Adipose tissue (tissue), 3 donors: Measurements from ENCODE around the gene ARHGEF33. TPM values are rescaled to one million over a fixed set of nuclear protein-coding genes. Genes with fewer than 3 reads are reported as not detected.
"Not testable (repeated sequence)": the region's sequence is repeated elsewhere in the genome, so short reads cannot be mapped to it uniquely, and the experiment has no call there.

Experiments
- H3K27ac ChIP-seq: one replicate; pipeline ENCODE4 v1.5.1; 2013; ENCODE audit warnings: low read depth, low read length
- WGBS, 3 donors: extraction: QIAGEN DNeasy Blood & Tissue Kit; methylation state at CpG; one replicate each; pipeline ENCODE4 v1.1.7; 2013; 5-methylcytosine and 5-hydroxymethylcytosine counted together
- polyA plus RNA-seq, 3 donors: library from polyadenylated mRNA; stranded (reverse); fragments of 200-250 nt; gene quantifications; one replicate each; pipeline ENCODE4 v1.2.3, GENCODE V29; 2013
- donor health status: healthy with polysubstance abuse.
- donor health status: Bipolar disorder and iron deficiency.
- donor health status: healthy.

Gene ARHGEF33
- polyA plus RNA-seq, 3 donors, result 0.10 to 2.4 (median 0.14) TPM

- H3K27ac ChIP-seq, result no peak overlapping the region
- WGBS, 3 donors, result 57 to 66% (median 64%) methylated on average over 1 of the region's 1 CpG
Measured at GRCh38 chr2:38907242-38907641, 17.6 kb downstream of the ARHGEF33 start.

GRCh38 chr2:38907743-38908562 lies 18.3 kb downstream of the ARHGEF33 start:
- no peak overlapping the region for H3K27ac ChIP-seq
- 83 to 87% (median 86%) methylated on average over 2 of the region's 2 CpGs for WGBS, 3 donors

GRCh38 chr2:38909872-38910271 lies 20.2 kb downstream of the ARHGEF33 start:
- H3K27ac ChIP-seq, result no peak overlapping the region
- 94 to 98% (median 95%) methylated on average over 1 of the region's 1 CpG for WGBS, 3 donors

- 80 to 93% (median 80%) methylated on average over 1 of the region's 1 CpG for WGBS, 3 donors
- H3K27ac ChIP-seq, result no peak overlapping the region
Measured at GRCh38 chr2:38911191-38911590, 21.5 kb downstream of the ARHGEF33 start.

- no peak overlapping the region for H3K27ac ChIP-seq
- WGBS, 3 donors, result 48 to 93% (median 74%) methylated on average over 1 of the region's 1 CpG
Measured at GRCh38 chr2:38912619-38913018, 22.9 kb downstream of the ARHGEF33 start.

GRCh38 chr2:38922389-38922788 lies 32.7 kb downstream of the ARHGEF33 start:
- no peak overlapping the region for H3K27ac ChIP-seq
- 89 to 93% (median 91%) methylated on average over 4 of the region's 4 CpGs for WGBS, 3 donors

GRCh38 chr2:38922902-38923301 lies 33.2 kb downstream of the ARHGEF33 start:
- WGBS, 3 donors, result 90 to 94% (median 92%) methylated on average over 2 of the region's 2 CpGs
- H3K27ac ChIP-seq, result no peak overlapping the region

GRCh38 chr2:38925982-38926381 lies 36.3 kb downstream of the ARHGEF33 start:
- WGBS, 3 donors, result 69 to 75% (median 73%) methylated on average over 9 of the region's 9 CpGs
- no peak overlapping the region for H3K27ac ChIP-seq

- no peak overlapping the region for H3K27ac ChIP-seq
- WGBS, 3 donors, result 67 to 72% (median 68%) methylated on average over 2 of the region's 2 CpGs
Measured at GRCh38 chr2:38930600-38930999, 40.9 kb downstream of the ARHGEF33 start.

GRCh38 chr2:38932586-38932985 lies 42.9 kb downstream of the ARHGEF33 start:
- H3K27ac ChIP-seq, result no peak overlapping the region
- 35 to 58% (median 54%) methylated on average over 1 of the region's 1 CpG for WGBS, 3 donors

GRCh38 chr2:38933653-38934052 lies 44.0 kb downstream of the ARHGEF33 start:
- WGBS, 3 donors, result 84 to 92% (median 89%) methylated on average over 3 of the region's 3 CpGs
- no peak overlapping the region for H3K27ac ChIP-seq

GRCh38 chr2:38934742-38935141 lies 45.1 kb downstream of the ARHGEF33 start:
- 71 to 73% (median 72%) methylated on average over 5 of the region's 5 CpGs for WGBS, 3 donors

GRCh38 chr2:38935568-38936172 lies 46.0 kb downstream of the ARHGEF33 start:
- no peak overlapping the region for H3K27ac ChIP-seq
- WGBS, 3 donors, result 86 to 93% (median 89%) methylated on average over 4 of the region's 4 CpGs

More at GRCh38 chr2:38934742-38935141, 45.1 kb downstream of the ARHGEF33 start:
- H3K27ac ChIP-seq, result no peak overlapping the region

- 91 to 94% (median 91%) methylated on average over 6 of the region's 6 CpGs for WGBS, 3 donors
- H3K27ac ChIP-seq, result not testable (repeated sequence)
Measured at GRCh38 chr2:38936516-38936915, 46.8 kb downstream of the ARHGEF33 start.

GRCh38 chr2:38937548-38937947 lies 47.9 kb downstream of the ARHGEF33 start:
- 73 to 90% (median 77%) methylated on average over 3 of the region's 3 CpGs for WGBS, 3 donors
- no peak overlapping the region for H3K27ac ChIP-seq

- H3K27ac ChIP-seq, result no peak overlapping the region
- 71 to 81% (median 81%) methylated on average over 1 of the region's 1 CpG for WGBS, 3 donors
Measured at GRCh38 chr2:38940746-38941145, 51.1 kb downstream of the ARHGEF33 start.

- H3K27ac ChIP-seq, result no peak overlapping the region
Measured at GRCh38 chr2:38943784-38944183, 54.1 kb downstream of the ARHGEF33 start.

- WGBS, 3 donors, result 70 to 90% (median 72%) methylated on average over 4 of the region's 4 CpGs
- no peak overlapping the region for H3K27ac ChIP-seq
Measured at GRCh38 chr2:38945372-38945771, 55.7 kb downstream of the ARHGEF33 start.

GRCh38 chr2:38945911-38946310 lies 56.2 kb downstream of the ARHGEF33 start:
- WGBS, 3 donors, result 56 to 87% (median 69%) methylated on average over 5 of the region's 5 CpGs
- no peak overlapping the region for H3K27ac ChIP-seq
